DMS153 treated with DMSO at 0.1 percent for 48 hours (cell line): ENCODE measurements around the gene GRM7.

ENCODE experiments used
- DNase-seq: peaks from one replicate; lab custom pipeline; 2025; ENCODE audit not compliant: unreplicated experiment; lab: John Stamatoyannopoulos, UW

The GRM7 gene

GRCh38 chr3:7630925-7631324 is 770.0 kb downstream of the GRM7 start:
- no peak for DNase-seq

DNA sequence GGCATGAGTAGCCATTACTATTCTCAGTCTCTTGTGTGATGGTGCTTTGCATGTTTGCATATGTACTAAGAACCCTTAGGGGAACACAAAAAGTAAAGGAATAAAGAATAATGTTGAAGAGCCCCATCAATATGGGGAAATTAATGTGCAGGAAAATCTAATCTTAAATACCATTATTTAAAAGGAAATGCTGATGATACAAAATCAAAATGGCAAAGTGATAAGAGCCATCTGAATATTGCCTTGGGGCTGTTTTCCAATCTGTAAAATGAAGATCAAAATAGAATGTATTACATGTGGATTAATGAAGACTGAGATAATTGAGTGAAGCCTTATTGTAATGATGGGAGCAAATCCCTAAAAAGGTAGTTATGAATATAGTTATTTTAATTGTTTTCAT is 771.4 kb downstream of the GRM7 start:
- DNase-seq: no peak

GRCh38 chr3:7637694-7638093 is 776.8 kb downstream of the GRM7 start:
- DNase-seq: no peak

- DNase-seq: no peak
Measured at GRCh38 chr3:7638103-7638502, 777.2 kb downstream of the GRM7 start.

DNA sequence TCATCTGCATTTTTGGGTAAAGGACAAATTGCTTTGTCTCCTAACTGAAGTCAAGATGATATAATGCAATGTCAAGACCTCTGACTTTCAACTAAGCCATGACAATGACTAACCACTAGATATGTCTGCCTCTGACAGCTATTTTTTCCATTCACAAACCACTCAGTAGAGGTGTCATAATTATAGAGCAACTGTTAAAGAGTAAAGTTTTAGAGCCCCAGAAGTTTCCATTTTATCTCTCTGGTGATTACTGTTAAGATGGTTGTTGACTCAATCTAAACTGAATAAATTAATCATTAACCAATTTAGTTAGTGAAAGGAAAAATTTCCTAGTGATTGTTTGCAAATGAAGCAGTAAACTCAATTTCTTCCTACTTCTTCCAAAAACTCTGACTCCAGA is 779.9 kb downstream of the GRM7 start:
- DNase-seq: no peak

GRCh38 chr3:7646851-7647250 is 785.9 kb downstream of the GRM7 start:
- no peak for DNase-seq

- no peak for DNase-seq
Measured at GRCh38 chr3:7650466-7650865, 789.6 kb downstream of the GRM7 start.

DNA sequence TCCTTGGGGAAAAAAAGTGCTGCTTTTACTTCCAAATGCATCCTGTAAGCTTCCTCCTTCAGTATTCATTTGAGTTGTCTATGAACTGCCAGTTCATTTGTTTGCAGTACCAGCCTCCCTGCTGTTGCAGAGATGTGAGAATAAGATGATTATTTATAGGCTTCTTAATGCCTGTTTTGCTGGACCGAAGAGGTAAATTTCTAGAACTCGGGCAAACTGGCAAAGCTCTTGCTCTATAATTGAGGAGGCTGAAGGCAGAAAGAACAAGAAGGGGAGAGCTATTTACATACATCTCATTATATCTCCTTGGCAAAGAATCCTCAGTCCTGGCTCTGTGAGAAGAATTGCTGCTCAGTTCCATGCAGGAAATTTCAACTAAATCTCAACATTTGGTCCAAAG is 790.4 kb downstream of the GRM7 start:
- DNase-seq: no peak

DNA sequence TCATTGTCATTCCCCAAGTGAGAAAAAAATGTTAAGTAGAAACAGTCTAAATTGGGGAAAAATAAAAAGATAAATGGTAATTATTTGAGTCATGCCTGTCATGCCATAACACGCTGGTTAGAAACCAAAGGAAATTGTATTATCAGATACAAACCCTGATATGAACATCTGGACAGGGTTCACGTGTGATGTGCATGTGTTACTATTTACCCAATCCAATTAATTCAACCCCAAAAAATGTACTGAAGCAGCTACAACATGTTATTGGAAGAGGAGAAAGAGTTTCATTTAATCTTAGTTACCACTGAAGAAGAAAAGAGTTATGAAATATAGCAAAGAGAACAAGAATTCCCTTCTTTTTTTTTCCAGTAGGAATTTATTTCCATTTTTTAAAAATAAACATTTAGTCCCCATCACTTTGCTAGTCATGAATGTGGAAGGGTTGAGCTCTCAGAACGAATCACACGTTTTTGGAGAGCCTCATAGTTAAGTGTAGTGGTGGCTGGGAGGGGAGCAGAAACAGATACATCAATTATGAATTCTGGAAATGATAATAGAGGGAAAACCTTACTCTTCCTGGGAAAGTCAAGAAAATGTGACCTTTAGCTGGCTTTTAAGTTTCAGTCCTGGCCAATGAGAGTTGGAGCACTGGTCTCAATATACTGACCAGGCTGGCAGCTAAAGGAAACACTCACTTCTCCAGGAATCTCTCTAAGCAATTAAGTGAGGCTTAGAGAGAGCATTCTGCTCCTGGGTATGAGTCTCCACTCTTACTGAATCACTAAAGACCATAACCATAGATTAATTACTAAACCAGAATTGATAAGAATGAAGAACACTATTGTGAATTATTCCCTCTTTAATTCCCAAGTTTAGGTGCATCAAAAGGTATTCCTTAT is 796.5 kb downstream of the GRM7 start:
- no peak for DNase-seq

- no peak for DNase-seq
Measured at GRCh38 chr3:7658294-7658693, 797.4 kb downstream of the GRM7 start.

DNA sequence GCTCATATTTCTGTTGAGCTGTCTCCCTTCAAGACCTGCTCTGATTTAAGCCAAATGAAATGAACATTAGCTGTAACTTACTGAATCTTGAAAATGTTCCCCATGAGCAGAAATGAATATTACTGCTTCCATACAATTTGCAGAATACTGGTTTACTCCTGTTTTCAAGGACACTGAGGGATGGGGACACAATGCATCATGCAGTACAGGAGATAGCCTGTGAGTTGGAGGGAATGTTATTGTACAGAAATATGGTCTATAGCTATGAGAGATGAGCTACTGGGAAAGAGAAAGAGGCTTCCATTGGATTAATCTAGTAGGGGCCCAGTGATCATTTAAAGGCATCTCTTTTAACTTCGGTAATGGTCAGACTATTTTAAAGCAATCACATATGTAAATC is 798.2 kb downstream of the GRM7 start:
- DNase-seq: no peak

GRCh38 chr3:7663771-7664170 is 802.9 kb downstream of the GRM7 start:
- no peak for DNase-seq

- DNase-seq: no peak
Measured at GRCh38 chr3:7667774-7668173, 806.9 kb downstream of the GRM7 start.

DNA sequence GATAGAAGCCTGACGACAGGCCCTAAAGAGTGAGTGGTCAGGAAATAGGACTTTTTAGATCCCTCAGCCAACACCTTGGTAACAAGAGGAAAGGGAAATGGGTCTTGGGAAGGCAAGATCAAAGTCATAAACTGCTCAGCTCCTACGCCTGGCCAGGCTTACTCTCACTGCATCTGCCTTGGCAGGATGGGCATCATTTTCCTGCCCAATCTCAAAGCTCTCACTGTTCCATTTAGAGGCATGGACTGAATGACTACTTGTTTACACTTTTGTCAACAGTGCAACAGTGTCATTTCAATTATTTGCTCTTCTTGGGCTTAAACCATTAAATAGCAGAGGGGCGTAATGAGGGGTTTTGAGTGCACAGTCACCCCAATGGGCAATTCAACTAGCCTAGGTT is 808.7 kb downstream of the GRM7 start:
- DNase-seq: no peak

GRCh38 chr3:7678521-7678920 is 817.6 kb downstream of the GRM7 start:
- DNase-seq: no peak

DNA sequence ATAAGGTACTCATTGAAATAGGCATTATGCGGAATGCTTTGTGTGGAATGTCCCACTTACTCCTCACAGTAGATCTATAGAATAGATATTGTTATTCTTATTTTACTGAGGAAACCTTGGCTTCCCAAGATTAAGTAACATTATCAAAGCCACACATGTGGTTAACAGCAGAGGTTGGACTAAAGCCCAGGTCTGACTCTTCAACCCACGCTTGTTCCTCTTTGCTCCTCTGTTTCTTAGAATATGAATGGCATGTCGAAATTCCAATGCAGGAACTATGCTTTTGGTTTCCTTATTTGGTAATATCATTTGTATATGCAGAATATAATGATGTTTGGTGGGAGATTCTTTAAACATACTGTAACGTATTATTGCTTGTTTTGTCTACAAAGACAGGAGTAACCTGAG is 821.9 kb downstream of the GRM7 start:
- DNase-seq: no peak

DNA sequence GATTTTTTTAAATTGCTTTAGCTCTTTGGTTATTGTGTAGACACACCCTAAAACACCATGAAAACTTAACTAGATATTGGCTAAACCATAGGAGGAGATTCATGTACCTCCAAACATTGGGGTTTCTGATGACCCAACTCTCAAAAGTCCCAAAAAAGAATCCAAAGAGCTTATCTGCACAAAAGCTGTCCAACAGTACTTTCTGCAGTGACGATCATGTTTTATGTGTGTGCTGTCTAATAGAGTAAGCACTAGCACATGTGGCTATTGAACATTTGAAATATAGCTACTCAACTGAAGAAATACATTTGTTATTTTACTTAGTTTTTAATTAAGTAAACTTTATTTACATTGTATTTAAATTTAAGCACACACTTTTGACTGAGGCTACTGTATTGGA is 822.5 kb downstream of the GRM7 start:
- DNase-seq: no peak

GRCh38 chr3:7684182-7684715 is 823.3 kb downstream of the GRM7 start:
- DNase-seq: no peak

DNA sequence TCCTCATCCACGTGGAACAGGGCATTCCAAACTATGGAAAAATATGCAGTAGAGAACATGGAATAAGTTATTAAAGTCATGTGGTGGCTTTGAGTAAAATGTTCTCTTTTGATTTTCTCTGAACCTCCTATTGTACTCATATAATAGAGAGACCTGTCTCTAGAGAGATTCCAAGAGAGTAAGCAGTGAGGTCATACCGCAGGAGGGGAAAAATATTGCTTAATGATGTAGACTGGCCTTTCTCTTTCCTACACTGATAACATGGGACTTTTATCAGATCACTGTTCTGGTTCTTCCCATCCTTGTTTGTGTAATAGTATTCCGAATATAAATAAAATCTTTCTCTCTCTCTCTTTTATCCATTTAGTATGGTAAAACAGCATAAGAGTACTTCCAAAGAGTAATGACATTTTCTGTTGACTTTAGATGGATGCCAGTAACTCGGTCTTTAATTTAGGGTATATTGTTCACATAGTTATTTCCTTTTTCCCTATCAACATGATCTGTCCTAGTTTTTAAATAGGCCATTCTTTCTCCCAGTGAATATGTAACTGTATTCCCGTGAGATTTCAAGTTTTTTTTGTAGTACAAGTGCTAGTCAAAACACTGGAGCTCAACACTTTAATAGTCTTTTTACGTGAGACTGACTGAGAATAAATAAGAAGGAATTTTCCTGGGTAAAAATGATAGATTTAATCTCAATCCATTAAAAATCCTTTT is 826.7 kb downstream of the GRM7 start:
- DNase-seq: no peak

- no peak for DNase-seq
Measured at GRCh38 chr3:7692866-7693265, 832.0 kb downstream of the GRM7 start.

DNA sequence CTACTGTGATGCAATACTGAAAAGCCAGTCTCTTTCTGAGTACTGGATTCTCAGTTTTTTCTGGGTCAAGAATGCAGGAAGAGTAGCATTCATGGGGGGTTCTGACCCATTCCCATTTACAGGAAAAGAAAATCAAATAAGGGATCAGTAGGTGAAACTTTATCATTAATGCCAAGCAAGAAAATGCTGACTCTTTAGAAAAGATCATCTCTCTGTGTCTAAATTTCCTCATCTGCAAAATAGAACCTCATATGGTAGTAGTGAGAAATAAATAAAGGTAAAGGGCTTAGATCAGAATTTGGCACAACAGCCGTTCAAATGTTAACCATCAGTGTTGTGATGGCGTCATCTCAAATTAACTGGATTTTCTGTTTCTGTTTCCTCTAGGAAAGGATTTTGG is 833.1 kb downstream of the GRM7 start:
- DNase-seq: no peak

DNA sequence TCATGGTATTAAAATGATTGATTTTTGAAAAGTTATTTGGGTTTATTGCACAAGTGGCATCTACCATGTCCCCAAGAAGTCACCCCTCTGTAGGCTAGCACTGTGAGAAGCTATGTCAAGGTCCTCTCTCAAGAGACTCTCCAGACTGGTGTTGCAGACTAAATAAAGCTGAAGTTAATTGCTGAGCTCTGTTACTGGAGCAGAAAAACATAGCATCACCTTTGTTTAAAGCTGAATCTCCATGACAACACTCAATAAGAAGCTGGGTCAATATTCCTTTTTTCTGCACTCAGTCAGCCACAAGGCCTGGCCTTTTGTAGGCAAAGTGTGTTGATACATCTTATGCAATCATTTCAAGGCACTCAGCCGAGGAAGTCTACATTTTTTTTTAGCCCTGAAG is 834.1 kb downstream of the GRM7 start:
- DNase-seq: no peak
